ENCODE results near the gene MAP1LC3B2.

- TF ChIP-seq MAX (IDR thresholded peaks at IDR 0.05; ENCODE audit: low read depth, low read length), result no peak
- no peak for TF ChIP-seq POLR2A (IDR thresholded peaks at IDR 0.05; ENCODE audit: extremely low read depth, insufficient read length)
- TF ChIP-seq CTCF (IDR thresholded peaks at IDR 0.05; ENCODE audit: low read depth, low read length), result no peak
These were observed 6.3 kb upstream of the MAP1LC3B2 start for GRCh38 chr12:116552773-116553373.
